K562 (cell line): ENCODE measurements around the gene DNM1. TPM values are rescaled to one million over a fixed set of nuclear protein-coding genes. Genes with fewer than 3 reads are reported as not detected.

Experiments
- CBFA2T3 ChIP-seq: fragments of 450-650 bp; IDR thresholded peaks from 2 replicates; pipeline ENCODE4 v1.6.1; 2017
- CBX1 ChIP-seq: sonication (generic); IDR thresholded peaks from 2 replicates; pipeline ENCODE4 v1.6.1; 2016; ENCODE audit warnings: antibody characterized with exemption, low read depth, mild to moderate bottlenecking
- CBX5 ChIP-seq: IDR thresholded peaks from 2 replicates; pipeline ENCODE4 v1.6.1; 2014; ENCODE audit warnings: low read depth, borderline replicate concordance
- FOXP1 ChIP-seq: sonication (generic); formaldehyde crosslinking; IDR thresholded peaks from 2 replicates; pipeline ENCODE4 v1.8.0; 2022; ENCODE audit warnings: mild to moderate bottlenecking, missing genetic modification reagents
- HDGF ChIP-seq: fragments of 450-650 bp; IDR thresholded peaks from 2 replicates; pipeline ENCODE4 v1.6.1; 2016
- HIVEP1 ChIP-seq: fragments of 250-450 bp; sonication (Bioruptor Pico); IDR thresholded peaks from 2 replicates; pipeline ENCODE4 v1.4.0; 2020; ENCODE audit warnings: mild to moderate bottlenecking
- PBX2 ChIP-seq, 2 experiments: IDR thresholded peaks in 1 of 2; conservative IDR thresholded peaks in 1 of 2; 2 replicates each; pipeline ENCODE4 v1.6.1; 2016; ENCODE audit warnings: low read depth in 2 of 2, mild to moderate bottlenecking in 1 of 2, missing compliant biosample characterization in 1 of 2, missing genetic modification characterization in 1 of 2, moderate library complexity in 1 of 2
- PHB ChIP-seq: fragments of 250-450 bp; sonication (Bioruptor Pico); IDR thresholded peaks from 2 replicates; pipeline ENCODE4 v1.5.0; 2021
- PTRF ChIP-seq: fragments of 450-650 bp; IDR thresholded peaks from 2 replicates; pipeline ENCODE4 v1.6.1; 2016; ENCODE audit warnings: mild to moderate bottlenecking, missing genetic modification characterization, missing compliant biosample characterization
- RBM17 ChIP-seq: fragments of 200-400 bp; formaldehyde crosslinking; IDR thresholded peaks from 2 replicates; pipeline ENCODE4 v1.6.1; 2017; ENCODE audit warnings: low read depth, mild to moderate bottlenecking, low read length, borderline replicate concordance
- RUNX1 ChIP-seq: sonication (generic); IDR thresholded peaks from 2 replicates; pipeline ENCODE4 v1.6.1; 2016; ENCODE audit warnings: antibody characterized with exemption, low read depth
- SUPT5H ChIP-seq: fragments of 450-650 bp; IDR thresholded peaks from 2 replicates; pipeline ENCODE4 v1.6.1; 2016
- TAF15 ChIP-seq: fragments of 200-400 bp; formaldehyde crosslinking; IDR thresholded peaks from 2 replicates; pipeline ENCODE4 v1.6.1; 2017; ENCODE audit warnings: mild to moderate bottlenecking, low read depth, low read length, moderate library complexity
- ZNF668 ChIP-seq: fragments of 250-450 bp; sonication (Bioruptor Pico); IDR thresholded peaks from 2 replicates; pipeline ENCODE4 v1.8.0; 2022; ENCODE audit warnings: mild to moderate bottlenecking, inconsistent platforms
- ZNF764 ChIP-seq: fragments of 250-450 bp; sonication (Bioruptor Pico); IDR thresholded peaks from 2 replicates; pipeline ENCODE4 v1.4.0; 2020; ENCODE audit warnings: low read depth, mild to moderate bottlenecking, moderate library complexity
- polyA plus RNA-seq, 8 experiments: library from polyadenylated mRNA; depleted of rRNA in 4 of 8; stranded (reverse) in 5 of 8; unstranded in 3 of 8; fragments of >200 nt; fragmentation: Nextera tagmentation in 2 of 8; fragmentation: Illumina TruSeq in 1 of 8; extraction: Ambion mirVana in 2 of 8; extraction: Trizol in 1 of 8; gene quantifications; 2 replicates each; pipeline versions ENCODE4 v1.2.1 to v1.2.3, GENCODE V29; 2011 to 2014; ENCODE audit warnings: inconsistent platforms in 1 of 8, missing spikeins in 1 of 8
- total RNA-seq, 7 experiments: library from RNA; depleted of rRNA in 6 of 7; stranded (reverse); fragments of >200 nt in 6 of 7; fragmentation: Illumina TruSeq in 2 of 7; extraction: Trizol in 2 of 7; gene quantifications; 2 replicates each; pipeline versions ENCODE4 v1.2.1 to v1.2.3, GENCODE V29; 2011 to 2021; ENCODE audit warnings: low replicate concordance in 1 of 7
- TF ChIP-seq, protein P1 (sequence below): fragments of 200-400 bp; formaldehyde crosslinking; IDR thresholded peaks from 2 replicates; pipeline ENCODE4 v1.6.1; 2017; ENCODE audit warnings: mild to moderate bottlenecking, low read depth, low read length, moderate library complexity
- TF ChIP-seq, protein P2 (sequence below): fragments of 450-650 bp; IDR thresholded peaks from 2 replicates; pipeline ENCODE4 v1.6.1; 2016; ENCODE audit warnings: low read depth, mild to moderate bottlenecking, moderate library complexity
- TF ChIP-seq, protein P3 (sequence below): sonication (generic); formaldehyde crosslinking; IDR thresholded peaks from 2 replicates; pipeline ENCODE4 v1.9.0; 2022; ENCODE audit warnings: mild to moderate bottlenecking, missing genetic modification reagents
- TF ChIP-seq, protein P4 (sequence below): fragments of 450-650 bp; conservative IDR thresholded peaks from 2 replicates; pipeline ENCODE4 v1.6.1; 2016; ENCODE audit warnings: missing genetic modification characterization, low read depth, mild to moderate bottlenecking, missing compliant biosample characterization, moderate library complexity
- TF ChIP-seq, protein P5 (sequence below): fragments of 250-450 bp; sonication (Bioruptor Pico); IDR thresholded peaks from 2 replicates; pipeline ENCODE4 v1.5.0; 2020; ENCODE audit warnings: mild to moderate bottlenecking

DNM1 gene
- total and polyA plus RNA-seq, 9 of the 15 experiments (the other 6 are each of a cell fraction or from before 2014, with no cell fraction given): 0.39 to 23.1 (median 9.1) TPM

DNA sequence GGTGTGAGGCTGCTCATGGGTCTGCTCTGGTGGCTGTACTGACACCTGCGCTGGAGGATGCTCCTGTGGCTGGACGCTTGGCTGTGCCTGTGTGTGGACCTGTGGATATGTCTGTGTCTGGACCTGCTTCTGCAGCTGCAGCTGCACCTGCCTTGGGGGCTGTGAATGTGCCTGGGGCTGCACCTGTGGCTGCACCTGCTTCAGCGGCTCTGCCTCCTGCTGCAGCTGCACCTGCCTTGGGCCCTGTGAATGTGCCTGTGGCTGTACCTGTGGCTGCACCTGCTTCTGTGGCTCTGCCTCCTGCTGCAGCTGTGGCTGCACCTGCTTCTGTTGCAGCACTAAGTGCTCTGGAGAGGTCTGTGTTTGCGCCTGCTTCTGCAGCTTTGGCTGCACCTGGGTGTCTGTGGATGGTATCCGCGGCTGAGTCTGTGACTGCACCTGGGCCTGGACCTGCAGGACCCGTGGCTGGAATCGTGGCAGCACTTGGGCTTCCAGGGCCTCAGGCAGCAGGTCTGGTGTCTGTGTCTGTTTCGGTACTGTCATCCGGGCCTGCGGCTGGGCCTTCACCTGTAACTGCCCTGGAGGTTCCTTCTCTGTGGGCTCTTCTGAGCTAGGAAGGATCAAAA, 24.3 kb upstream of the DNM1 start (continued):
- TF ChIP-seq PTRF (tag): no peak
- no peak for TF ChIP-seq HDGF
- 0 out of 2 replicates have a peak, but pooled peaks have one; percentile 28 for TF ChIP-seq TAF15
- TF ChIP-seq CBFA2T3: peak; percentile 24; the same call in 1 of the 2 replicates
- TF ChIP-seq, protein P1, sequence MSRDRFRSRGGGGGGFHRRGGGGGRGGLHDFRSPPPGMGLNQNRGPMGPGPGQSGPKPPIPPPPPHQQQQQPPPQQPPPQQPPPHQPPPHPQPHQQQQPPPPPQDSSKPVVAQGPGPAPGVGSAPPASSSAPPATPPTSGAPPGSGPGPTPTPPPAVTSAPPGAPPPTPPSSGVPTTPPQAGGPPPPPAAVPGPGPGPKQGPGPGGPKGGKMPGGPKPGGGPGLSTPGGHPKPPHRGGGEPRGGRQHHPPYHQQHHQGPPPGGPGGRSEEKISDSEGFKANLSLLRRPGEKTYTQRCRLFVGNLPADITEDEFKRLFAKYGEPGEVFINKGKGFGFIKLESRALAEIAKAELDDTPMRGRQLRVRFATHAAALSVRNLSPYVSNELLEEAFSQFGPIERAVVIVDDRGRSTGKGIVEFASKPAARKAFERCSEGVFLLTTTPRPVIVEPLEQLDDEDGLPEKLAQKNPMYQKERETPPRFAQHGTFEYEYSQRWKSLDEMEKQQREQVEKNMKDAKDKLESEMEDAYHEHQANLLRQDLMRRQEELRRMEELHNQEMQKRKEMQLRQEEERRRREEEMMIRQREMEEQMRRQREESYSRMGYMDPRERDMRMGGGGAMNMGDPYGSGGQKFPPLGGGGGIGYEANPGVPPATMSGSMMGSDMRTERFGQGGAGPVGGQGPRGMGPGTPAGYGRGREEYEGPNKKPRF: no peak
- no peak for TF ChIP-seq RBM17
- TF ChIP-seq, protein P2, sequence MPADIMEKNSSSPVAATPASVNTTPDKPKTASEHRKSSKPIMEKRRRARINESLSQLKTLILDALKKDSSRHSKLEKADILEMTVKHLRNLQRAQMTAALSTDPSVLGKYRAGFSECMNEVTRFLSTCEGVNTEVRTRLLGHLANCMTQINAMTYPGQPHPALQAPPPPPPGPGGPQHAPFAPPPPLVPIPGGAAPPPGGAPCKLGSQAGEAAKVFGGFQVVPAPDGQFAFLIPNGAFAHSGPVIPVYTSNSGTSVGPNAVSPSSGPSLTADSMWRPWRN: no peak
- peak; percentile 34 for TF ChIP-seq SUPT5H
- TF ChIP-seq, protein P3, sequence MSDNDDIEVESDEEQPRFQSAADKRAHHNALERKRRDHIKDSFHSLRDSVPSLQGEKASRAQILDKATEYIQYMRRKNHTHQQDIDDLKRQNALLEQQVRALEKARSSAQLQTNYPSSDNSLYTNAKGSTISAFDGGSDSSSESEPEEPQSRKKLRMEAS (CRISPR knock-in tag): no peak
- TF ChIP-seq CBX5: no peak
- no peak for TF ChIP-seq HIVEP1
- TF ChIP-seq, protein P4, sequence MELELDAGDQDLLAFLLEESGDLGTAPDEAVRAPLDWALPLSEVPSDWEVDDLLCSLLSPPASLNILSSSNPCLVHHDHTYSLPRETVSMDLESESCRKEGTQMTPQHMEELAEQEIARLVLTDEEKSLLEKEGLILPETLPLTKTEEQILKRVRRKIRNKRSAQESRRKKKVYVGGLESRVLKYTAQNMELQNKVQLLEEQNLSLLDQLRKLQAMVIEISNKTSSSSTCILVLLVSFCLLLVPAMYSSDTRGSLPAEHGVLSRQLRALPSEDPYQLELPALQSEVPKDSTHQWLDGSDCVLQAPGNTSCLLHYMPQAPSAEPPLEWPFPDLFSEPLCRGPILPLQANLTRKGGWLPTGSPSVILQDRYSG (tag): no peak
- TF ChIP-seq ZNF764 (CRISPR knock-in tag): no peak
- TF ChIP-seq PHB (CRISPR knock-in tag): 0 out of 2 replicates have a peak, but pooled peaks have one; percentile 61
- TF ChIP-seq CBX1: peak; percentile 64; the same call in 1 of the 2 replicates
- TF ChIP-seq, protein P5, sequence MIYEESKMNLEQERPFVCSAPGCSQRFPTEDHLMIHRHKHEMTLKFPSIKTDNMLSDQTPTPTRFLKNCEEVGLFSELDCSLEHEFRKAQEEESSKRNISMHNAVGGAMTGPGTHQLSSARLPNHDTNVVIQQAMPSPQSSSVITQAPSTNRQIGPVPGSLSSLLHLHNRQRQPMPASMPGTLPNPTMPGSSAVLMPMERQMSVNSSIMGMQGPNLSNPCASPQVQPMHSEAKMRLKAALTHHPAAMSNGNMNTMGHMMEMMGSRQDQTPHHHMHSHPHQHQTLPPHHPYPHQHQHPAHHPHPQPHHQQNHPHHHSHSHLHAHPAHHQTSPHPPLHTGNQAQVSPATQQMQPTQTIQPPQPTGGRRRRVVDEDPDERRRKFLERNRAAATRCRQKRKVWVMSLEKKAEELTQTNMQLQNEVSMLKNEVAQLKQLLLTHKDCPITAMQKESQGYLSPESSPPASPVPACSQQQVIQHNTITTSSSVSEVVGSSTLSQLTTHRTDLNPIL (CRISPR knock-in tag): no peak
- TF ChIP-seq RUNX1: no peak
- TF ChIP-seq ZNF668 (CRISPR knock-in tag): no peak
- 0 out of 2 replicates have a peak, but pooled peaks have one; percentile 15 for TF ChIP-seq PBX2 (CRISPR knock-in tag; IDR thresholded peaks at IDR 0.05; ENCODE audit: low read depth)
- TF ChIP-seq PBX2 (tag; conservative IDR thresholded peaks at IDR 0.05; ENCODE audit: low read depth): no peak
- no peak for TF ChIP-seq FOXP1 (CRISPR knock-in tag)
